ENCODE results near the gene IRAK2.
A peak's percentile ranks its signal among the peaks of the same experiment; 100 is the strongest.
"Not testable (repeated sequence)": the region's sequence is repeated elsewhere in the genome, so short reads cannot be mapped to it uniquely, and the experiment has no call there.

IRAK2 gene

GRCh38 chr3:10263646-10264363 lies 99.1 kb downstream of the IRAK2 start:
- peak; percentile 99 for ATAC-seq

GRCh38 chr3:10265833-10266232 lies 101.1 kb downstream of the IRAK2 start:
- no peak for TF ChIP-seq POU6F1 (CRISPR knock-in tag; IDR thresholded peaks at IDR 0.05; ENCODE audit: borderline replicate concordance, low read depth)
- TF ChIP-seq TOX (CRISPR knock-in tag; IDR thresholded peaks at IDR 0.05; ENCODE audit: borderline replicate concordance): no peak
- TF ChIP-seq CREB5 (CRISPR knock-in tag; IDR thresholded peaks at IDR 0.05; ENCODE audit: low read depth): no peak
- no peak for TF ChIP-seq ESRRG (CRISPR knock-in tag; IDR thresholded peaks at IDR 0.05)
- TF ChIP-seq OSR1 (CRISPR knock-in tag; IDR thresholded peaks at IDR 0.05): no peak
- TF ChIP-seq TCF4 (CRISPR knock-in tag; IDR thresholded peaks at IDR 0.05; ENCODE audit: borderline replicate concordance): no peak
- no peak for TF ChIP-seq GLIS3 (CRISPR knock-in tag; IDR thresholded peaks at IDR 0.05)
- no peak for ATAC-seq

More at GRCh38 chr3:10263646-10264363, 99.1 kb downstream of the IRAK2 start:
- TF ChIP-seq TSHZ2 (CRISPR knock-in tag; IDR thresholded peaks at IDR 0.05) (no peak), CSDC2 (CRISPR knock-in tag; IDR thresholded peaks at IDR 0.05) (no peak), TOX (CRISPR knock-in tag; IDR thresholded peaks at IDR 0.05; ENCODE audit: borderline replicate concordance) (no peak), TCF4 (CRISPR knock-in tag; IDR thresholded peaks at IDR 0.05; ENCODE audit: borderline replicate concordance) (no peak), PPARA (CRISPR knock-in tag; IDR thresholded peaks at IDR 0.05; ENCODE audit: borderline replicate concordance) (no peak), ESRRG (CRISPR knock-in tag; IDR thresholded peaks at IDR 0.05) (no peak), CREB5 (CRISPR knock-in tag; IDR thresholded peaks at IDR 0.05; ENCODE audit: low read depth) (no peak), ZFP3 (CRISPR knock-in tag; IDR thresholded peaks at IDR 0.05) (no peak), ZNF565 (CRISPR knock-in tag; conservative IDR thresholded peaks at IDR 0.05; ENCODE audit: low read depth) (no peak), PATZ1 (CRISPR knock-in tag; IDR thresholded peaks at IDR 0.05; ENCODE audit: borderline replicate concordance) (no peak), ZFP30 (CRISPR knock-in tag; IDR thresholded peaks at IDR 0.05) (no peak), ZNF8 (CRISPR knock-in tag; IDR thresholded peaks at IDR 0.05) (no peak), BACH2 (CRISPR knock-in tag; IDR thresholded peaks at IDR 0.05; ENCODE audit: borderline replicate concordance) (no peak), ARNTL (CRISPR knock-in tag; IDR thresholded peaks at IDR 0.05; ENCODE audit: borderline replicate concordance, low read depth) (no peak), ISL1 (CRISPR knock-in tag; IDR thresholded peaks at IDR 0.05) (no peak), SNAI2 (CRISPR knock-in tag; IDR thresholded peaks at IDR 0.05) (no peak), GLIS3 (CRISPR knock-in tag; IDR thresholded peaks at IDR 0.05) (no peak)

- ATAC-seq: not testable (repeated sequence)
Observed at GRCh38 chr3:10266936-10267335, 102.2 kb downstream of the IRAK2 start.

Measured in SK-N-SH treated with all-trans-retinoic acid at 6 μM for 48 hours (cell line).